NCI-H345 (cell line): ENCODE data around the gene DLX4.

ENCODE experiments used
- DNase-seq: peaks from one replicate; lab custom pipeline; 2025; lab: John Stamatoyannopoulos, UW

Gene DLX4

DNA sequence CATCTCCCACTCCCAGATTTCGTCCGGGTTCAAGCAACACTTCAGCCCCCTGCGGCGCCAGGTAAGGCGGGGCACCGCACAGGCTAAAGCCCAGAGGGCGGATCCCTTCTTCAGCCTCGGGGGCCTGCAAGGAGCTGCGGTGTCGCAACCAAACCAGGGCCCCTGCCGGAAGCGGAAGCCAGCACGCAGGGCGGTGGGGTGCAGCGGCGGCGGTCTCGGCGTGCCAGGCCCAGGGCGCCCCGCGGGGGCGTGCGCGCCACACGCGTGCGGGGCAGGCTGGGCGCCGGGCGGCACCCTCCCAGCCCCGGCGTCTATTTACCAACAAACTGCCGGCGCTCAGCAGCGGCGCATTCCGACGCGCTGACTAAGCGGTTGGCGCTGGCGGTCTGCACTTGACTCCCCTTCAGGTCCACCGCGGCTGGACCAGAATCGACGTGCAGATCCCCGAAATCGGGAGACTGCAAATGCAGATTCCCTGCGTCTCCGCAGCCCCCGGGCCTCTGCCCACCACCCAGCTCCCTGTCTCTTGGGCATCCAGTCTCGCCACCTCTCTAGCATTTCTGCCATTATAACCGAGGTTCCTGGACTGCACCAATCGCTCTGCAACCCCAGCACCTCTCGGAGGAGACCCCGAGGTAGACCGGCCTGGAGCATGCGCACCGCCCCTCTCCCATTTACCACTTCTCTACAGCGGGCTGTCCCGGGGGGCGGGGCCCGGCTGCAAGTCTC, 421 bp upstream of the DLX4 start:
- peak; percentile 80 for DNase-seq

DNA sequence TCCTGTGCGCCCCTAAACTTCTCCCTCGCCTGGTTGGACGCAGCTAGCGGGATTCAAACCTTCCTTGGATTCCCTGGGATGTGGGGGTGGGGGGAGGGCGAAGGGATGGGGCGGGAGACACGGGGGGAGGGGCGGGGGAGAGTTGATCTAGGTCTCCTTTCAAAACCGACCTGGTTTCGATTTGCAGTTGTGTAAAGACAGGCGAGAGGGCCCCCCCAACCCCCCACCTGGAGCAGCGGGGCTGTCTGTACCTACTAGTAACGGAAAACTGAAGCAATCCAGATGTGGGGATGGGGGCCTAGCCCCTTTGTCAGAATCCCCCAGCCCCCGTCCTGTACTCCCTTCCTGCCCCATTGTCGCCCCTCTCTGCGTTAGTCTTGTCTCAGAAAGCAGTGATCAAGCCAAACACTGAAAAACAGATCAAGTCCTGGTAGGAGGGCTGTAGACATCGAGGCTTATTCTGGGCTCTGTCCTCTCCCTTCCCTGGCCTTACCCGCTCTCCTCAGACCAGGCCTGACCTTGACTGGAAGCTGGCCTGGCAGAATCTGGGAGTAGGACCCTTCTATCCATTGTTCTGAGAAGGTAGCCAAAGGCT, 902 bp downstream of the DLX4 start:
- DNase-seq: no peak

DNA sequence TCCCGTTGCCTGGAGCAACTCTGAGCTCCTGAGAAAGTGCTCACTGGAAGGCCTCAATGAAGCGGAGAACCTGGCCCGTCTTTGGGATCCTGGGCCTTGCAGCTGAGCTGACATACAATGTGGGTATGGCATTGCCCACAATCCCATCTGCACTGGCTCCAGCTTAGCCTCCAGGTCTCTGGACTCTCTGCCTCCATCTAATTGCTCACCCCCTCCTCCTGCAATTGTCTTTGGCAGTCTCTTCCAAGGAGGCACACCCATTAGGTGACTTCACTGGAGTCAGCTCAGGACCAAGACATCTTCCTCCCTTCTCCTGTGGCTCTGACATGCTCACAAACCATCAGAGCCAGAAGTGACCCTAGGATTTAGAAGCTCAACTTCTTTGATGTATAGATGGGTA, 1.5 kb downstream of the DLX4 start:
- DNase-seq: no peak

DNA sequence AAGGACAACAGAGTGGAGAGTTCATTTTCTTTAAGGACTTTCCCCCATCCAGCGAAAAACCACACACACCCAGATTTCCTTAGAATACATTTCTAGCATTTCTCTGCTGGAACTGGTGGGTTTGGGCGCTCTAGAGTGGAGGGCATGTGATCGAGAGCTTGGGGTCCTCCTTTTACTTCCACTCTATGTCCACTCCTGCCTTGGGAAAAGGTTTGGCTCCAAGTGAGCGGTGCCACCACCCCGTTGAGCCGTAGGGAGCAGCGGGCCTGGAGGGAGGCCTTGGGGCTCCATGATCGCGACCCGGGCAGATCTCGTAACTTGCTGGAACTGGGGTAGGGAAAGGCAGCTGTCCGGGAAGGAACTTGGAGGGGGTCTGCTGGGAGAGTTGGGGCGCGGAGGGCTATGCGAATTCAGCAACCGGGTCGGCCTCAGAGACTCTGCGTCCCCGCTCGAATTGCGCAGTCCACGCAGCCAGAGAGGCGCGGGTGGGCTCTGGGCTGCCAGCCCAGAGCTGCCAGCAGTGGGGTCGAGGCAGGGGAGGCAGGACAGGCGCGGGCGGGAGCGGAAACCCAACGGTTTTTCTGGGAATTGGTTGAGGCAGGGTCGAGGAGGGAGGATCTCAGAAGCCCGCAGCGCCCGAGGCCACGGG, 2.3 kb downstream of the DLX4 start:
- no peak for DNase-seq

DNA sequence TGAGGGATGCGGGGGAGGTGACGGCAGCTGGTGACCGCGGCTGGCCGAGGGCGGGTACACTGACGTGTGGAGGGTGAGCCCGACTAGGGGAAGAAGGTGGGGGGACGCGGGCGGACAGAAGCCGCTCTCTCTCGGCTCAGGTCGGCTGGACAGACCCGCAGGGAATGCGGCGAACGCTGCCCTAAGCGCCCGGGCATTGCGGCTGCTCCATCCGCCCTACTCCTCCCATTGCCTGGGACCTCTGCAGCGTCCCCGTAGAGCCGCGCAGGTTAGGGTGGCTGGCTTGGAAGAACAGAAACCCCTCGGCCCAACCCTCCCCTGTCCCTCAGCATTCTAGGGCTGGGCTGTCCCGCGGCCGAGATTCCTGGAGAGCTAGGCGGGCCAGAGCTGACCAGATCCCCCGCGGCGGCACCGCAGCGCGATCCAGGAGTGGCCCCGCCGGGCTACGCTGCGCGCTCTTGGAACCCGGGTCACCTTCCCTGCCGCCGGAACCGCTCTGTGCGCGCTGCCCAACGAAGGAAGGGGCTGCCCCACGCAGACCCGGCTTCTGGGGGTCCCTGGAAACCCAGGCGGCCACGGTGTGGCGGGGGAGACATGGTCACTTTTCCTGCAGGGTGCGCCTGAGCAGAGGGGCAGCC, 3.0 kb downstream of the DLX4 start:
- no peak for DNase-seq

DNA sequence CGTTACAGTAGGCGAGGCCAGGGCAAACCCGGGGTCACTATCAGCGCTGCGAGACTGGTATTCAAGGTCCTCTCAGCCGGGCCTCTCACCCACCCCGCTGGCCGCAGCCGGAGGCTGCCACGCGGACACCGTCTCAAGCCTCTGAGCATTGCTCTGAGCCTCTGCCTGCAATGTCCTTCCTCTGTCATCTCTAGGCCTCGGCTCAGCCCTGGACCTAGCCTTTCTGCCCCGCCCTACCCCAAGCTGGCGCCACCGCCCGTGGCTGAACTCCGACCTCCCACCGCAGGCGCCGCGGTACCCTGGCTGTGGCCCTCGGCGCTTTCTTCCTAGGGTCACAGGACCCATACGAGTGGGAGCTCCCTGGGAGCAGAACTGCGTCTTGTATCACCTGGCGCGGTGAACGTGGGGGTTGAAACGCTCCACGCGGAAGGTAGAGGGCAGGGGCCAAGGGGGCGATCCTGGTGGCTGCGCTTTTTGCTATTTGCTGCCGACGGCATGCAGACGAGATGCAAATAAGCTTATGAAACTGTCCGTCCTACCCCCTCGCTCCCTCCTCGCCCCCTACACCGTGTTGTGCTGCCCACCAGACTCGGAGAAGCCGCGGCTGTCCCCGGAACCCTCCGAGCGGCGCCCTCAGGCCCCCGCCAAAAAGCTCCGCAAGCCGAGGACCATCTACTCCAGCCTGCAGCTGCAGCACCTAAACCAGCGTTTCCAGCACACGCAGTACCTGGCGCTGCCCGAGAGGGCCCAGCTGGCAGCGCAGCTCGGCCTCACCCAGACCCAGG, 3.7 kb downstream of the DLX4 start:
- no peak for DNase-seq

DNA sequence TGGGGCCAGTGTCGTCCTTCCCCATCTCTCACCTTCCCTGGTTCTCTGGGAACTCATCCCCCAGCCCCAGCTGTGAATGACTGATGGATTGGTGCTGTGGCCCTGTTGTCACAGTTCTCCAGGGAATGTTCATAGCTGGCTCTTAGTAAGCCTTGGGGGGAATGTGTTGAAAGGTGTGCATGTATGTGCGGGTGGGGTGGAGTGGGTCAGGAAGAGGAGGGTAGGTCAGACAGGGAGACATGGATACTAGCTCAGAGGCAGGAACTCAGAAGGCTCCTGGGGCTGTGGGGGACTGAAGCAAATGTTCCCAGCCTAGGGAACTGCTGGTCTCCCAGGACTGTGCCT, 4.3 kb downstream of the DLX4 start:
- DNase-seq: no peak

DNA sequence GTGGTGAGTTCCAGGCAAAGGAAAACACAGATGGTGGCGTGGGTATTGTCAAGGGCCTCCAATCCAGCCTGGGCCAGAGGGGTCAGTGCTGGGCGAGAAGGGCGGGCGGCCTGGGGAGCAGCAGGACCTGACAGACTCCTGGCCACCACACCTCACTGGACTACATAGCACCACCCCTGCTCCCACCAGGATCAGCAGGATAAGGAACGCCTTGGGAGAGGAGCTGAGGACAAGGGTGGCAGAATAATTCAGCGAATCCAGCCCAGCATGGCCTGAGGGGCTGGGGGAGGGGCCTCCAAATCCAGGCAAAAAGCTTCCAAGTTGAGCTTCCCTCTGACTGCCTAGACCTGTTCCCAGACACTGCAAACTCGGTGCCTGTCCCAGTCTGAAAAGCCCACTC, 6.5 kb downstream of the DLX4 start:
- DNase-seq: no peak

DNA sequence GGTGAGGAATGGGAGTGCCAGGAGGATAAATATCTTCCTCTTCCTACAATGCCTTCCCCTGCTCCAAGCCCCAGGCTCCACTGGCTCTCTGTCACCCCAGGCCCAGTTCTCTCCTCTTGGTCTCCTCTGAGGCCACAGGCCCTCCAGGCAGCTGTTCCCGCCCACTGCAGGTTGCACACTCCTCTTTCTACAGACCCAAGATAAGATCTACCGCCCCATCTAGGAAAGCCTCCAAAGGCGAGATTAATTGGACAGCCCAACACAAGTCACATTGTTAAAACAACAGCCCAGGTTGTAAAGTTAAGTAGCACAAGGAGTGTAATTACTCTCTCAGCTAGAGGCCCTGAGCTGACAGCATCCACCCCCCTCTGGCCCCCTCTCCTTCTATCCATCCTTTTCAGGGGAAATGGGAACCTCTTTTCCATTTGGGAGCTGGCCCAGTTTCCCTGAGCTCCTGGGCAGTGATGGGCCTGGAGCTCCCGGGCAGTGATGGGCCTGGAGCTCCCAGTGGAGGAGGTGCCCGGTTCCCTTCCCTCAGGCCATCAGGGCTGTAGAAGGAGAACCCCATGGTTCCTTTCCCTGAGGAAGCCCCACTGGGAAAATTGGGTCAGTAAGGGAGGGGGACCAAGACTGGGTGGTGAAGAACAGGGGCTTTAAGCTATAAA, 7.3 kb downstream of the DLX4 start:
- DNase-seq: no peak

DNA sequence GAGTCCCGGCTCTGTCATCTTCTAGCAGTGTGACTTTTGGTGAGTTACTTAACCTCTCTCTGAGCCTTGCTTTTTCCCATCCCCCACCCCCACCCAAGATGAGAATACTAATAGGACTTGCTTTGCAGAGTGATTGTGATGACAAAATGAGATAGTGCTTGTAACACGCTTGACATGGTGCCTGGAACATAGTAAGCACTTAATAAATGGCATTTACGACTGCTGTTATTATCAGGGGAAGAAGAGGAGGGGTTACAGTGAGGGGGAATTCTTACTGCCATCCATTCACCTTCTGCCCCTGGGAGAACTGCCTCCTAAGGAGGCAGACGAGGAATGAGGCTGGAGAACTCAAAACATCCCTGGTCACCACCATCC, 7.8 kb downstream of the DLX4 start:
- DNase-seq: no peak

DNA sequence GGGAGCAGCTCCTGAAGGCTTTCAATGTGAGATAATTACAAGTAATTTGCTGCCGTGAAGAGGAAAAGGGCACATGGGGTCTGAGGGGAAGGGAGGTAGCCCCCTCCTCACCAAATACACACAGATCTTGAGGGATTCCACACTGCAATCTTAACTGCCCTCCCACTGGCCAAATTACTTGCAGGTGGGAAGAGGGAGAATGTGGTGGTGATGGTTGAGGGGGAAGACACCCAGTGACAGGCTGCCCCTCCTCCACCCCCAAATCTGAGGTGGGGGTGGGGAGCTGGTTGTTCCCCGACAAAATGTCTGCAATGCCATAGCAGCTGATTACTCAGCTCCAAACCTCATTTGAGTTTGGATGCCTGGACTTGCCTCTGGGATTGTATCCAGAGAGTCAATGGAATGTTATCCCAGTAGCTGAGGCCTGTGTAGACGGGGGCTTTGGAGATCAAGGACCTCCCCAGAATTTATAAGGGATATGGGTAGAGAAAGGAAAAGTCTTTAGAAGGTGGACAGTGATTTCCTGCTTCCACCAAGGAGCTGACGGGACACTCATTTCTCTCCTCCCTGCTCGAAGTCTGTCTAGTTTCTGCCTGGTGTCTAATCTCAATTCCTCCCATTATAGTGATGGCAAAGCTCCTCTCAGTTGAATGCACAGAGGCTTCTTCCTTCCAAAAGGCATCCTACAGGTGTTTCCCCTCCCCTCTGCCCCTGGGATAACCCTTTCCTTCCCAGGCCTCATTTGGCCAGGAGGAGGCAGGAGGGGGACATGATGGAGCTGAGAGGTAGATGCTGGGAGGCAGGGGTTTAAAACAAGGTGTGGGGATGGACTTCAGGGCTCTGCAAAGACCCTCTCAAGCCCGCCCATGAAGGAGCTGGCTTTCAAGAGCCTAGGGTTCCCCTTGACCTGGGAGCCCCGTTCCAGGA, 8.7 kb downstream of the DLX4 start:
- DNase-seq: no peak

DNA sequence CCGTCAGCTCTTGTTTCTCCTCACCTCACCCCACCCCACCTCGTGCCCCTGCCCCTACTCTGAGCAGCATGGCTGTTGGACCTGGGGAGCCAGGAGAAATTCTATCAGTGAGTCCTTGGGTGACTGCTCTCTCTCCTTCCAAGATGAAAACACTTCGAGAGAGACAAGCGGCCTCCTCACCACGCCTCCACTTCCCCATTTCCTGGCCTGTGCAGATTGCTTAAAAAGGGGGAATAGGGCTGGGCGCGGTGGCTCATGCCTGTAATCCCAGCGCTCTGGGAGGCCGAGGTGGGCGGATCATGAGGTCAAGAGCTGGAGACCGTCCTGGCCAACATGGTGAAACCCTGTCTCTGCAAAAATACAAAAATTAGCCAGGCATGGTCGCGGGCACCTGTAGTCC, 9.5 kb downstream of the DLX4 start:
- DNase-seq: no peak

DNA sequence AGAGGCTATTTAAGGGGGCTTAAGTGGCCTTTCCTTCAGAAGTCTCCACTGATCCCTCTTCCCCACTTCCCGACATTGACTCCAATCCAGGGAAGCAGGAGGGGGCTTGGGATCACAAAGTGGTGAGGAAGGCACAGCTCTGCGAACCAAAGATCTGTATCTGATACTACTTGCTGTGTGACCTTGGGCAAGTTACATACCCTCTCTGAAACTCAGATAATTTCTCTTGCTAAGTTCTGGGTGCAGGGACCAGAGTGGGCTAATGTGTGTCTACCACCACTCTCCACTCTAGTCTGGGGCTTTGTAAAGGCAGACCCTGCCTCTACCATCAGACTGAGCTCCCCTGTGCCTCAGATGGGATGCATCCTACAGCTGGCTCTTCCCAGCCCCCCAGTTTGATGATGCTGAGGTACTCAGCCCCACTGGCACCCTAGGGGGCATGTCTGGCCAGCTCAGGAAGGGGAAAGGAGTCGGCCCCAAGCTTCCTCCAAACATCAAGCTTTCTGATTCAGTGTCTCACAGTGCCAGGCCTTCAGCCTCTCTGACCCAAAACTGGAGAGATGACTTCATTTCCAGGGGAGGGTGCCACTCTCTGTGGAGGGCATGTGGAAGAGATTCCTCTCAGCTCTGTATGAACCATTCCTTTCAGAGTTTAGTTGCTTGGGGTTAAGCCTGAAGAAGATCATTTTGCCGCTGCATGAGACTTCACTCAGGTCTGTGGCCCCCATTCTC, 10.9 kb downstream of the DLX4 start:
- no peak for DNase-seq

DNA sequence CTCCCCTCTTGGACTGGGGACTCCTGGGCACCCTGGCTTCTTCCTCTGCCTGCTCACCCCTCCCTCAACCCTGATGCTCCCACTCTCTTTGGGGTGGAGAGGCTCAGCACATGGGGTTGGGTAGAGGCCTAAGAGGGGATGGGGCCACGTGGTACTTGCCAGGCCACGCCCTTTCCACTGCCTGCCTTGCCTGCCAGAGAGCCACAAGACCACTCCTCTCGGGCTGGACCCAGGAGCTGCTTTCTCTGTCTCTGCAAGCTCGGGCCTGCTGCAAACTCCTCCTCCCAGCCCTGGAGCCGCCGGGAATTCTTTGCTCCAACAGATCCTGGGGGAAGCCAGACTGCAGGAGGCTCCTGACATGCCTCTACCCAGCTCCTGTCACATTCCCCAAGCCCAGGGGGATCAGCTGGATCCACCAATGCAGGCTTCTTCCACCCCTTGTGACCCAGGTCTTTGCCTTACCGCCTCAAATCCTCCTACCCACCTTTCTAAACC, 11.8 kb downstream of the DLX4 start:
- DNase-seq: no peak

DNA sequence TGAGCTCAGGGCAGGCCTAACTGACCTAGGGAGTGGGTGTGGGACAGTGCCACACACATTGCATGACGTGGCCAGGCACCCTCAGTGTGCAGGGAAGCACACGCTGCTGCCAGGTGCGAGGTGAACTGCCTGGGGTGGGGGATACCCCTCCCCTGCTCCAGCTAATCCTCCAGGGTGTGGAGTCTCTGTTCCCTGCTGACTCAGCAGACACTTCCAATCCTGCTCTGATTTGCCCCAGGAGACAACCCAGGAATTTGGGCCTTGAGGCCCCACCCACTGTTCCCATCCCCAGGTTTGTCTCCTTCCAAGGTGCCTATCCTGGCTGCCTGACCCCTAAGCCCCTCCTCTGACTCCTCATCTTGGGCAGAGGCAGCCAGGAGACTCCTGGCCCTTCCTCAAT, 15.3 kb downstream of the DLX4 start:
- no peak for DNase-seq

DNA sequence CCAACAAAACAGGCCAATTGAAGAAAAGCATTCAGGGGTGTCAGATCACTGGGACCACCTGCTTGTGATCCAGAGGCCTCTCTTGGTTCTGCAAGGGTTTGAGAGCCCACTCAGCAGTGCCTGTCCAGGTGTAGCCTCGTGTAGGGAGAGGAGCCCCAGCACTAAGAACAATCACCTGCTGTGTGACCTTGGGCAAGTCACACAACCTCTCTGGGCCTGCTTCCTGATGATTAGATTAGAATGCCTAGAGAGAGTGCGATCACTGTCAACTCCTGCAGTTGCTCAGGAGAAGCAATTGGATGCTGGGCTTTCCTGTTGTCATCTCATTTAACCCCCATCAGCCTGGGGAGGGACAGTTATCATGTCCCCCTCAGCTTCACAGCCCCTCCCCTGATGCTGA, 15.8 kb downstream of the DLX4 start:
- no peak for DNase-seq

DNA sequence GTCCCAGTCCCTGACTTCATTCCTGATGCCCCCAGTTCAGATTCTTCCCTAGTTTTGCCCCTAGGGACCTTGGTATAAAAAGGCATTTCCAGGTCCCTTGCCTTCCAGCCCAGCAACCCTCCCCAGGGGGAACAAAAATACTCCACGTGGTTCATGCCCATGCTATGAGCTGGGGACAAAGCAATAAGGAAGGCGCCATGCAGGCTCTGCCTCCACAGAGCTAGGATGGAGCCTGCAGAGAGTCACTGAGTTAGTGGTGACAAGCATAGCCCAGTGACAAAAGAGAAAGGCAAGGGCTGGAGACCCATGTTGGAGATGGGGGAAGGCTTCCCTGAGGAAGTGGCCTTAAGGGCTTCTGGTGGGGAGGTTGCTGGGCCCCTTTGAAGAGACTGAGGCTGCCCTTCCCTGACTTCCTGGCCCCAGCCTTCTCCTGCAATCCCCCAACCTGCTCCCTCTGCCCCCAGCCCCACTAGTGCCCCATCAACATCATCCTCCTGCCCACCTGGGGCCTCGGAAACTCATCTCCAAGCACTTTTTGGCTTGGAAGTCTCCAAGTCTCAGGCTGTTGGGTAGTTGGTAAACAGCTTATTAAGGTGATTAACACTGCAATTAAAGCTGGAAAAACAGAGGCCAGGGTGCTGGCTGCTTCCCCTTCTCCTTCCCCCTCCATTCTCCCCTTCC, 16.5 kb downstream of the DLX4 start:
- DNase-seq: no peak

DNA sequence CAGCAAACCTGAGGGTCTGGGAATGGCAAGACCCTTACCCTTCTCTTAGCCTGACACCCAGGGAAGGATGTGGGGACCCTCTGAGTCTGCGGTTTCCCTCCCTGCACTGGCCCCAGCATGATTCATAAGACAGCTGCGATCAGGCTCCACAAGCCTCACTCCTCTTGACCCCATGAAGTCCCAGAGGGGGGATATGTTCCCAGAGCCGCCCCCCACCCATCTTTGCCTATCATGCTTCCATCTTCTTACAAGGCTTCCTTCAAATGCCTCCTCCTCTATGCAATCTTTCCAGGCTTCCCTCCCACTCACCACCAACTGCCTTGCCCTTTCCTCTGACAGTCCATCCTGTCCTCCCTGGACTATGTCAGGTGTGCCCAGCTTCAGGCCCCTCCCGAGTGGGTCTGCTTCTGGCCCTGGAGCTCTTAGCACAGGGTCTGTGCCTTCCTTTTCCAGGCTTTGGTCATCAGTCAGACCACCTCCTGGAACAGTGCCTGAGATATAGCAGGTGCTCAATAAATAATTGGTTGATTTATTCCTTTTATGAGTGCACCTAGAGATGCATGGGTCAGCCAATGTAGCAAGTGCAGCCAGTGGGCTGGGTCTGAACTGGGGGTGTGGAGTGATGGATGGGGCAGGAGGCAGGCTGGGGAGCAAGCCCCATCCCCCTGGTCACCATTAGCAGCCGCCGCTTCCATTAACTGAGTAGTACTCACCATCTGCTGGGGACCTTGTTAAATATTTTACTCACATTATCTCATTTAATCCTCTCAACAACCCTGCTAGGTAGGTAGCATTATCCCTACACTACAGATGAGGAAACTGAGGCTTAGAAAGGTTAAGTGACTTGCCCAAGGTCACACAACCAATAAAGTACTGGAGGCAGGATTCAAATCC, 17.7 kb downstream of the DLX4 start:
- DNase-seq: no peak

DNA sequence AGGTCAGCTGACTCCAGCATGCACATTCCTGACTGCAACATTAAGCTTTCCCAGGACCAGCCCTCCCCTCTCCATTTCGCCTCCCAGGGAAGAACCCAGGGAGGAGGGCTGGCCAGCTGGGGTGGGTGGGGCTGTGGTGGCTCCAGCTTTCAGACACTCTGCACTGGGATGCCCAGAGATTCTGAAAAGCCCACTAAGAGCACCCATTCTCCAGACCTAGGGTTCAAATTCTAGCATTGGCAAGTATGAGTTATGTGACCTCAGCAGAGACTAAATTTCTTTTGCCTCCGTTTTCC, 18.2 kb downstream of the DLX4 start:
- no peak for DNase-seq
